K562 (cell line): ENCODE measurements around the gene C11orf65.

Source experiments
- CREB1 ChIP-seq, 2 experiments: sonication (generic) in 1 of 2; formaldehyde crosslinking in 1 of 2; IDR thresholded peaks; 2 replicates each; pipeline versions ENCODE4 v1.6.1 to v1.8.0; 2012 to 2022; ENCODE audit warnings: inconsistent platforms in 1 of 2, mild to moderate bottlenecking in 1 of 2, missing genetic modification reagents in 1 of 2, moderate library complexity in 1 of 2
- FOS ChIP-seq: IDR thresholded peaks from 3 replicates; pipeline ENCODE4 v1.6.1; 2011; ENCODE audit not compliant: insufficient read length; ENCODE audit errors: extremely low read depth
- KDM1A ChIP-seq, 2 experiments: fragments of 450-650 bp; IDR thresholded peaks; 2 replicates each; pipeline ENCODE4 v1.6.1; 2016; ENCODE audit warnings: mild to moderate bottlenecking in 2 of 2
- MAFG ChIP-seq: fragments of 450-650 bp; conservative IDR thresholded peaks from 2 replicates; pipeline ENCODE4 v1.6.1; 2016; ENCODE audit warnings: missing genetic modification characterization, missing compliant biosample characterization
- MEF2D ChIP-seq: conservative IDR thresholded peaks from 2 replicates; pipeline ENCODE4 v1.6.1; 2016; ENCODE audit warnings: low read depth, missing genetic modification characterization, missing compliant biosample characterization
- TRIM24 ChIP-seq, 2 experiments: fragments of 450-650 bp; IDR thresholded peaks; 2 replicates each; pipeline ENCODE4 v1.6.1; 2016
- ZNF253 ChIP-seq: fragments of 250-450 bp; sonication (Bioruptor Pico); conservative IDR thresholded peaks from 2 replicates; pipeline ENCODE4 v1.6.1; 2021; ENCODE audit warnings: mild to moderate bottlenecking
- ZNF274 ChIP-seq: IDR thresholded peaks from 2 replicates; pipeline ENCODE4 v1.6.1; 2011; ENCODE audit warnings: low read depth, mild to moderate bottlenecking, low read length, moderate library complexity, borderline replicate concordance
- ZNF79 ChIP-seq: fragments of 250-450 bp; sonication (Bioruptor Pico); IDR thresholded peaks from 2 replicates; pipeline ENCODE4 v1.4.0; 2020; ENCODE audit warnings: low read depth, mild to moderate bottlenecking, moderate library complexity
- TF ChIP-seq, protein P1 (sequence below), 3 experiments: IDR thresholded peaks in 2 of 3; conservative IDR thresholded peaks in 1 of 3; 2 replicates each; pipeline ENCODE4 v1.5.1; 2011 to 2012; ENCODE audit warnings: low read length in 3 of 3, mild to moderate bottlenecking in 3 of 3, control low read depth in 2 of 3, improper control_type of control experiment in 1 of 3, inconsistent platforms in 1 of 3, low read depth in 1 of 3, mixed read lengths in 1 of 3, moderate library complexity in 1 of 3; ENCODE audit not compliant: insufficient read depth in 2 of 3
- TF ChIP-seq, protein P2 (sequence below), 2 experiments: fragments of 450-650 bp; formaldehyde crosslinking in 1 of 2; IDR thresholded peaks; 2 replicates each; pipeline versions ENCODE4 v1.4.0 to v1.6.1; 2014 to 2020; ENCODE audit warnings: mild to moderate bottlenecking in 2 of 2, borderline replicate concordance in 1 of 2, low read depth in 1 of 2
- TF ChIP-seq, protein P3 (sequence below): sonication (generic); formaldehyde crosslinking; IDR thresholded peaks from 2 replicates; pipeline ENCODE4 v1.4.0; 2020; ENCODE audit warnings: mild to moderate bottlenecking, missing genetic modification reagents

DNA sequence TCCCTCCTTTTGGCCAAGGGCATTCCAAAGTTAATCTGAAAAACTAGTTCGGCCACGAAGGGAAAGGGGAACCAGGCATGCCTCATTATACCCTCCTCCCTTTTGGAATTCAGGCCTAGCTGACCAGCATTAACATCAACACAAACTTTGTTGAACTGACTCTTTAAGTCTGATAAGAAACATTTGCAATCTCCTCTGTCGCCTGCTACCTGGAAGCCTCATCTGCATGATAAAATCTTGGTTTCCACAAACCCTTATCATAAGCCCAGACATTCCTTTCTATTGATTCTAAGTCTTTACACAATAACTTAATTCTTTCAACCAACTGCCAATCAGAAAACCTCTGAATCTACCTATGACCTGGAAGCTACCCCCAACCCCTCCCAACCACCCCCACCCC is 19.5 kb upstream of the C11orf65 start:
- TF ChIP-seq FOS (no peak), ZNF253 (CRISPR knock-in tag) (no peak), MAFG (tag) (no peak), KDM1A (IDR thresholded peaks at IDR 0.05) (no peak), ZNF79 (CRISPR knock-in tag) (no peak), CREB1 (IDR thresholded peaks at IDR 0.05) (no peak), CREB1 (CRISPR knock-in tag; IDR thresholded peaks at IDR 0.05) (no peak), TRIM24 (IDR thresholded peaks at IDR 0.05) (no peak), ZNF274 (no peak), MEF2D (tag) (no peak)
- TF ChIP-seq, protein P1, sequence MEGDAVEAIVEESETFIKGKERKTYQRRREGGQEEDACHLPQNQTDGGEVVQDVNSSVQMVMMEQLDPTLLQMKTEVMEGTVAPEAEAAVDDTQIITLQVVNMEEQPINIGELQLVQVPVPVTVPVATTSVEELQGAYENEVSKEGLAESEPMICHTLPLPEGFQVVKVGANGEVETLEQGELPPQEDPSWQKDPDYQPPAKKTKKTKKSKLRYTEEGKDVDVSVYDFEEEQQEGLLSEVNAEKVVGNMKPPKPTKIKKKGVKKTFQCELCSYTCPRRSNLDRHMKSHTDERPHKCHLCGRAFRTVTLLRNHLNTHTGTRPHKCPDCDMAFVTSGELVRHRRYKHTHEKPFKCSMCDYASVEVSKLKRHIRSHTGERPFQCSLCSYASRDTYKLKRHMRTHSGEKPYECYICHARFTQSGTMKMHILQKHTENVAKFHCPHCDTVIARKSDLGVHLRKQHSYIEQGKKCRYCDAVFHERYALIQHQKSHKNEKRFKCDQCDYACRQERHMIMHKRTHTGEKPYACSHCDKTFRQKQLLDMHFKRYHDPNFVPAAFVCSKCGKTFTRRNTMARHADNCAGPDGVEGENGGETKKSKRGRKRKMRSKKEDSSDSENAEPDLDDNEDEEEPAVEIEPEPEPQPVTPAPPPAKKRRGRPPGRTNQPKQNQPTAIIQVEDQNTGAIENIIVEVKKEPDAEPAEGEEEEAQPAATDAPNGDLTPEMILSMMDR (IDR thresholded peaks at IDR 0.05 in 2 of 3, conservative IDR thresholded peaks at IDR 0.05 in 1 of 3; ENCODE audit: insufficient read depth in 2 of 3, low read depth in 1 of 3, low read length in 3 of 3) = no peak
- TF ChIP-seq, protein P2, sequence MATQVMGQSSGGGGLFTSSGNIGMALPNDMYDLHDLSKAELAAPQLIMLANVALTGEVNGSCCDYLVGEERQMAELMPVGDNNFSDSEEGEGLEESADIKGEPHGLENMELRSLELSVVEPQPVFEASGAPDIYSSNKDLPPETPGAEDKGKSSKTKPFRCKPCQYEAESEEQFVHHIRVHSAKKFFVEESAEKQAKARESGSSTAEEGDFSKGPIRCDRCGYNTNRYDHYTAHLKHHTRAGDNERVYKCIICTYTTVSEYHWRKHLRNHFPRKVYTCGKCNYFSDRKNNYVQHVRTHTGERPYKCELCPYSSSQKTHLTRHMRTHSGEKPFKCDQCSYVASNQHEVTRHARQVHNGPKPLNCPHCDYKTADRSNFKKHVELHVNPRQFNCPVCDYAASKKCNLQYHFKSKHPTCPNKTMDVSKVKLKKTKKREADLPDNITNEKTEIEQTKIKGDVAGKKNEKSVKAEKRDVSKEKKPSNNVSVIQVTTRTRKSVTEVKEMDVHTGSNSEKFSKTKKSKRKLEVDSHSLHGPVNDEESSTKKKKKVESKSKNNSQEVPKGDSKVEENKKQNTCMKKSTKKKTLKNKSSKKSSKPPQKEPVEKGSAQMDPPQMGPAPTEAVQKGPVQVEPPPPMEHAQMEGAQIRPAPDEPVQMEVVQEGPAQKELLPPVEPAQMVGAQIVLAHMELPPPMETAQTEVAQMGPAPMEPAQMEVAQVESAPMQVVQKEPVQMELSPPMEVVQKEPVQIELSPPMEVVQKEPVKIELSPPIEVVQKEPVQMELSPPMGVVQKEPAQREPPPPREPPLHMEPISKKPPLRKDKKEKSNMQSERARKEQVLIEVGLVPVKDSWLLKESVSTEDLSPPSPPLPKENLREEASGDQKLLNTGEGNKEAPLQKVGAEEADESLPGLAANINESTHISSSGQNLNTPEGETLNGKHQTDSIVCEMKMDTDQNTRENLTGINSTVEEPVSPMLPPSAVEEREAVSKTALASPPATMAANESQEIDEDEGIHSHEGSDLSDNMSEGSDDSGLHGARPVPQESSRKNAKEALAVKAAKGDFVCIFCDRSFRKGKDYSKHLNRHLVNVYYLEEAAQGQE (IDR thresholded peaks at IDR 0.05; ENCODE audit: borderline replicate concordance) = no peak
- TF ChIP-seq, protein P2 (CRISPR knock-in tag; IDR thresholded peaks at IDR 0.05; ENCODE audit: low read depth) = no peak
- TF ChIP-seq, protein P3, sequence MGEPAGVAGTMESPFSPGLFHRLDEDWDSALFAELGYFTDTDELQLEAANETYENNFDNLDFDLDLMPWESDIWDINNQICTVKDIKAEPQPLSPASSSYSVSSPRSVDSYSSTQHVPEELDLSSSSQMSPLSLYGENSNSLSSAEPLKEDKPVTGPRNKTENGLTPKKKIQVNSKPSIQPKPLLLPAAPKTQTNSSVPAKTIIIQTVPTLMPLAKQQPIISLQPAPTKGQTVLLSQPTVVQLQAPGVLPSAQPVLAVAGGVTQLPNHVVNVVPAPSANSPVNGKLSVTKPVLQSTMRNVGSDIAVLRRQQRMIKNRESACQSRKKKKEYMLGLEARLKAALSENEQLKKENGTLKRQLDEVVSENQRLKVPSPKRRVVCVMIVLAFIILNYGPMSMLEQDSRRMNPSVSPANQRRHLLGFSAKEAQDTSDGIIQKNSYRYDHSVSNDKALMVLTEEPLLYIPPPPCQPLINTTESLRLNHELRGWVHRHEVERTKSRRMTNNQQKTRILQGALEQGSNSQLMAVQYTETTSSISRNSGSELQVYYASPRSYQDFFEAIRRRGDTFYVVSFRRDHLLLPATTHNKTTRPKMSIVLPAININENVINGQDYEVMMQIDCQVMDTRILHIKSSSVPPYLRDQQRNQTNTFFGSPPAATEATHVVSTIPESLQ = no peak
